ENCODE data around the gene SOCS7.

The SOCS7 gene

DNA sequence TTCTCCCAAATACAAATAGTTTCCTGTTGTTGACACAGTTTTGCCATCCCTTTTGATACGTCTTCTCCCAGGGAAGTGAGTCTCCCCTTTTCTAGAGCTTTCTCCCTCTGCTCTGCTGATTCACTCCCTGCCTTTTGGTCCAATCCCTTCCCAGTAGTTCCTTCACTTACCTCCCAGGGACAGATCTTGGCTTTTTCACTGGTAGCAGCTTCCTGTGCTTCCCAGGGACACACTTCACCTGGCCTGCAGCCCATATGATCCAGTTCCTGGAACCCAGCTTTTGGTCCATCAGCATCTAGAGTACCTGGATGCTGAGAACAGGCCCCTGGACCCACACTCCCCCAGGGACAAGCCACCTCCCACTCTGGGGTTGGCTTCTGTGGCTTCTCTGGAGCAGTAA, 23.7 kb upstream of the SOCS7 start:
- WGBS, 2 experiments (ENCODE audit: insufficient coverage in 2 of 2) = 92 to 100% methylated on average over 1 of the region's 1 CpG
- no peak overlapping the region for H3K27ac ChIP-seq (ENCODE audit: low read depth, low read length, severe bottlenecking)
- peaks cover 20% of the 10 kb centered on the region for H3K4me1 ChIP-seq (ENCODE audit: control insufficient read depth, insufficient read depth, low read length, poor library complexity, severe bottlenecking)

GRCh38 chr17:38328620-38329019, 23.0 kb upstream of the SOCS7 start:
- H3K4me3 ChIP-seq (ENCODE audit: extremely low read depth, insufficient read depth, low read length, poor library complexity, severe bottlenecking) = no peak overlapping the region
- peaks cover 20% of the 10 kb centered on the region for H3K4me1 ChIP-seq (ENCODE audit: control insufficient read depth, insufficient read depth, low read length, poor library complexity, severe bottlenecking)
- H3K9me3 ChIP-seq (ENCODE audit: control insufficient read depth, low read length) = no peaks in the 10 kb centered on the region
- peaks cover 7% of the 10 kb centered on the region for H3K36me3 ChIP-seq (ENCODE audit: control insufficient read depth, insufficient read depth, low read length)
- H3K27ac ChIP-seq (ENCODE audit: low read depth, low read length, severe bottlenecking) = no peak overlapping the region
- 91 to 93% methylated on average over 6 of the region's 7 CpGs for WGBS, 2 experiments (ENCODE audit: insufficient coverage in 2 of 2)

More for the DNA sequence above, 23.7 kb upstream of the SOCS7 start:
- Histone ChIP-seq H3K4me3 (ENCODE audit: extremely low read depth, insufficient read depth, low read length, poor library complexity, severe bottlenecking) (no peak overlapping the region), H3K9me3 (ENCODE audit: control insufficient read depth, low read length) (no peaks in the 10 kb centered on the region), H3K36me3 (ENCODE audit: control insufficient read depth, insufficient read depth, low read length) (peaks cover 14% of the 10 kb centered on the region)

- 92 to 94% methylated on average over 4 to 7 of the region's 7 CpGs for WGBS, 2 experiments (ENCODE audit: insufficient coverage in 2 of 2)
- H3K36me3 ChIP-seq (ENCODE audit: control insufficient read depth, insufficient read depth, low read length) = peaks cover under 1% of the 10 kb centered on the region
- H3K9me3 ChIP-seq (ENCODE audit: control insufficient read depth, low read length) = no peaks in the 10 kb centered on the region
- H3K4me1 ChIP-seq (ENCODE audit: control insufficient read depth, insufficient read depth, low read length, poor library complexity, severe bottlenecking) = peaks cover 18% of the 10 kb centered on the region
- no peak overlapping the region for H3K27ac ChIP-seq (ENCODE audit: low read depth, low read length, severe bottlenecking)
- H3K4me3 ChIP-seq (ENCODE audit: extremely low read depth, insufficient read depth, low read length, poor library complexity, severe bottlenecking) = no peak overlapping the region
Observed at GRCh38 chr17:38329284-38329683, 22.4 kb upstream of the SOCS7 start.

DNA sequence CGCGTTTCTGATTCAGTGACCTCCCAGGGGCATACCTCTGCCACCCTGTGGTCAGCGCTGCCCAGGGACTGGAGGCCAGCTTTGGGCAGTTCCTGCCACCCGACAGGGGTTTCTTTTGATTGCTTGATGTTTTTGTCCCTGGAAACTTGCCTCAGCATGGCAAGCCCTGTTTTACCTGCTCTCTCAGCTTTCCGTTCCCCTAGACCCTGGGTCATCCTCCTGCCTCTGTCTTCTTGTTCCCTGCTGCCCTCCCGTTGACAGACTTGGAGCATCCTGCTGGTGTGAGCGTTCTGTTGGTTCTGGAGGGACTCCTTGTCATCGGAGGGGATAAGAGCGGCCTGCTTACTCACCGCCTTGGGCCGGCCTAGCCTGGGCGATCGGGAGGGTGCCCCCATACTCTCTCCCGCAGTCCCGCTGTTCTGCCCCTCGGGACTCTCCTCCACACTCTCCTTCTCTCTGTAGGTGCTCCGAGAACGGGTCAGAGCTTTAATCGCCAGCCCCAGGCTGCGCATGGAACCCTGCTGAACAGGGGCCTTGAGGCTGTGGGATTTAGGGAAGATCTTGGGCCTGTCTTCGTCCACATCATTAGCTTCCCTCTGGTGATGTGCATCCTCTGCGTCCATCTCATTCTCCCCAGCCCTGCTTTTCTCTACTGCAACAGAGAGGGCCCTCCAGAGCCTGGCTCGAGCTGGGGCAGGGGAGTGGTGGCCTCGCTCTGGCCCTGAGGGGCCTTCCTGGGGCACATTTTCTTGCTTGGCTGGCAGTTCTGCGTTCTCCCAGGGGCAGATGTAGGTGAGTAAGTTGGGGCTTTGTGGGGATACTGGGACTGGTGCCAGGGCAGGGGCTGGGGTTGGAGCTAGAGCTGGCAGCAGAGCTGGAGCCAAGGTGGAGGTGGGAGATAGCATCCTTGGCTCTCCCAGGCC, 21.6 kb upstream of the SOCS7 start:
- Histone ChIP-seq H3K36me3 (ENCODE audit: control insufficient read depth, insufficient read depth, low read length) (no peaks in the 10 kb centered on the region), H3K27ac (ENCODE audit: low read depth, low read length, severe bottlenecking) (no peak overlapping the region), H3K4me1 (ENCODE audit: control insufficient read depth, insufficient read depth, low read length, poor library complexity, severe bottlenecking) (peaks cover 14% of the 10 kb centered on the region), H3K4me3 (ENCODE audit: extremely low read depth, insufficient read depth, low read length, poor library complexity, severe bottlenecking) (no peak overlapping the region), H3K9me3 (ENCODE audit: control insufficient read depth, low read length) (no peaks in the 10 kb centered on the region)
- WGBS, 2 experiments (ENCODE audit: insufficient coverage in 2 of 2) = 89 to 91% methylated on average over 19 of the region's 25 CpGs

GRCh38 chr17:38330941-38331411, 20.7 kb upstream of the SOCS7 start:
- peaks cover 6% of the 10 kb centered on the region for H3K4me1 ChIP-seq (ENCODE audit: control insufficient read depth, insufficient read depth, low read length, poor library complexity, severe bottlenecking)
- H3K36me3 ChIP-seq (ENCODE audit: control insufficient read depth, insufficient read depth, low read length) = no peaks in the 10 kb centered on the region
- no peak overlapping the region for H3K27ac ChIP-seq (ENCODE audit: low read depth, low read length, severe bottlenecking)
- 93 to 94% methylated on average over 18 to 23 of the region's 23 CpGs for WGBS, 2 experiments (ENCODE audit: insufficient coverage in 2 of 2)
- no peaks in the 10 kb centered on the region for H3K9me3 ChIP-seq (ENCODE audit: control insufficient read depth, low read length)
- no peak overlapping the region for H3K4me3 ChIP-seq (ENCODE audit: extremely low read depth, insufficient read depth, low read length, poor library complexity, severe bottlenecking)

DNA sequence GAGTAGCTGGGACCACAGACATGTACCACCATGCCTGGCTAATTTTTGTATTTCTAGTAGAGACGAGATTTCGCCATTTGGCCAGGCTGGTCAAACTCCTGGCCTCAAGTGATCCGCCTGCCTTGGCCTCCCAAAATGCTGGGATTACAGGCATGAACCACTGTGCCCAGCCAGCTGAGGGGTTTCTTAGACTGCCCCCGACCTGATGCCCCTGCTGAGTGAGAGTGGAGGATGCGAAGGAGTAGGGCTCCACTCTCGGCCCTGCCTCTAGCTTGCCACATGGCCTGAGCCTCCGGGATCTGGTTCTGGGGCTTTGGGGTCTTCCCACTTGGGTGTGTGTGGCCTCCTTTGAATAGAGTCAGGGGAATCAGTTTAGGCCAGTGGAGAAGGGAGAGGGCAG, 18.9 kb upstream of the SOCS7 start:
- H3K36me3 ChIP-seq (ENCODE audit: control insufficient read depth, insufficient read depth, low read length) = no peaks in the 10 kb centered on the region
- 90 to 92% methylated on average over 7 of the region's 7 CpGs for WGBS, 2 experiments (ENCODE audit: insufficient coverage in 2 of 2)
- H3K9me3 ChIP-seq (ENCODE audit: control insufficient read depth, low read length) = no peaks in the 10 kb centered on the region
- H3K4me1 ChIP-seq (ENCODE audit: control insufficient read depth, insufficient read depth, low read length, poor library complexity, severe bottlenecking) = peaks cover 6% of the 10 kb centered on the region
- no peak overlapping the region for H3K4me3 ChIP-seq (ENCODE audit: extremely low read depth, insufficient read depth, low read length, poor library complexity, severe bottlenecking)
- H3K27ac ChIP-seq (ENCODE audit: low read depth, low read length, severe bottlenecking) = no peak overlapping the region

- WGBS, 2 experiments (ENCODE audit: insufficient coverage in 2 of 2) = 42 to 51% methylated on average over 10 to 12 of the region's 12 CpGs
- H3K4me1 ChIP-seq (ENCODE audit: control insufficient read depth, insufficient read depth, low read length, poor library complexity, severe bottlenecking) = peaks cover 6% of the 10 kb centered on the region
Observed at GRCh38 chr17:38333635-38334295, 17.9 kb upstream of the SOCS7 start.

DNA sequence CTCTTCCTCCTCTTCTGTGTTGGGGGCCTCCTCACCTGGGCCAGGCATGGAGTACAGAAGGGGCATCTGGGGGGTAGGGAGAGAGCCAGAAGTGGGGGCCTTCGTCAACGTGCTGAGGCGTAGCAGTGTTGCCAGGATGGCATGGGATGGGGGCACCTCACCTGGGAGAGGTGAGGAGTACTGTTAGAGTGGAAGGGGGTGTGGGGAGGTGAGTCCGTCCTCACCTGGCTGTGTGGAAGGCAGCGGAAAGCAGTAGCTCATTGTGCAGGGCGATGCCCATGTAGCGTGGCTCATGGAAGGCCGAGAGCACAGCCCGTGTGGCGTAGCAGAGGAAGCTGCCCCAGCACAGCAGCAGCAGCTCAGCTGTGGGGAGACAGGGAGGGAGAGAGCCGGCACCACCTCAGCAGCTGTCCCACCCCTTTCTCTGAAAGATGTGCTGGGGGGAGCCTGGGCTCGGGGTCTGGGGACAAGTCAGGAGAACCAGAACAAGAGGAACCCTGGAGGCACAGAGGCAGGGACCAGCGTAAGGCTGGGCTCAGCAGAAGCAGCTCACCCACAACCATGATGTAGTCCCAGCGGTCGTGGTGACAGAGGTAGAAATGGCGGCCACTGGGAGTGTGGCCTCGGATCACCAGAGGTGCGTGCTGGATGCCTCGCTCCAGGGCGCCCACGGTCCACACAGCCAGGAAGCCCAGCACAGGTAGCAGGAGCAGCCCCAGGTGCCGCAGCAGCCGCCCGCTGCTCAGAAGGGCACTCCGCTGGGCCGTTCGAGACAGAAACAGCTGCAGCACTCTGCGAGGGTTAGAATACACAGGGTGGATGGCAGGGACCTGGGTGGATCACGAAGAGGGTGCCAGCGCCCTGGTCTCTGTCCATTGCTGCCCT, 16.9 kb upstream of the SOCS7 start:
- H3K27ac ChIP-seq (ENCODE audit: low read depth, low read length, severe bottlenecking) = no peak overlapping the region
- H3K9me3 ChIP-seq (ENCODE audit: control insufficient read depth, low read length) = no peaks in the 10 kb centered on the region
- H3K36me3 ChIP-seq (ENCODE audit: control insufficient read depth, insufficient read depth, low read length) = no peaks in the 10 kb centered on the region
- H3K4me3 ChIP-seq (ENCODE audit: extremely low read depth, insufficient read depth, low read length, poor library complexity, severe bottlenecking) = no peak overlapping the region
- WGBS, 2 experiments (ENCODE audit: insufficient coverage in 2 of 2) = 91 to 92% methylated on average over 25 to 29 of the region's 30 CpGs
- H3K4me1 ChIP-seq (ENCODE audit: control insufficient read depth, insufficient read depth, low read length, poor library complexity, severe bottlenecking) = peaks cover 6% of the 10 kb centered on the region

More at GRCh38 chr17:38333635-38334295, 17.9 kb upstream of the SOCS7 start:
- H3K4me3 ChIP-seq (ENCODE audit: extremely low read depth, insufficient read depth, low read length, poor library complexity, severe bottlenecking) = no peak overlapping the region
- no peak overlapping the region for H3K27ac ChIP-seq (ENCODE audit: low read depth, low read length, severe bottlenecking)
- H3K9me3 ChIP-seq (ENCODE audit: control insufficient read depth, low read length) = no peaks in the 10 kb centered on the region
- H3K36me3 ChIP-seq (ENCODE audit: control insufficient read depth, insufficient read depth, low read length) = no peaks in the 10 kb centered on the region

DNA sequence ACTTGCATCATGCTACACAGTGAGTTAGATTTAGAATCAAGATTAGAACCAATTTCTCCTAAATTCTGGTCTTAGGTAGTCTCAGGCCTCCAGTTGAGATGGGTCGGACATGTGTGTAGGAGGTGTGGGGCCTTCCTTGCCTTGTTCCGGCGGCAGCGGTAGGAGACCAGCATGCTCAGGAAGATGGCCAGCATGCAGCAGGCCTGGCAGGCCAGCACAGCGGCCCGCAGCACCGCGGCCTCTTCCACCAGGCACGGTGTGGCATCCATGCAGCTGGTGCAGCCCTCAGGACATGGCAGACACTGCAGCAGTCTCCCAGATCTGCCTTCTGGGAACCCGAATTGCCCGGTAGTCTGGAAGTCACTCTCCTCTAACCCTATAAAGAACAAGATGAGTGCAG, 14.8 kb upstream of the SOCS7 start:
- H3K27ac ChIP-seq (ENCODE audit: low read depth, low read length, severe bottlenecking) = no peak overlapping the region
- H3K36me3 ChIP-seq (ENCODE audit: control insufficient read depth, insufficient read depth, low read length) = no peaks in the 10 kb centered on the region
- no peaks in the 10 kb centered on the region for H3K9me3 ChIP-seq (ENCODE audit: control insufficient read depth, low read length)
- no peaks in the 10 kb centered on the region for H3K4me1 ChIP-seq (ENCODE audit: control insufficient read depth, insufficient read depth, low read length, poor library complexity, severe bottlenecking)
- no peak overlapping the region for H3K4me3 ChIP-seq (ENCODE audit: extremely low read depth, insufficient read depth, low read length, poor library complexity, severe bottlenecking)
- 88 to 97% methylated on average over 9 to 10 of the region's 11 CpGs for WGBS, 2 experiments (ENCODE audit: insufficient coverage in 2 of 2)

- H3K4me3 ChIP-seq (ENCODE audit: extremely low read depth, insufficient read depth, low read length, poor library complexity, severe bottlenecking) = no peak overlapping the region
- H3K9me3 ChIP-seq (ENCODE audit: control insufficient read depth, low read length) = no peaks in the 10 kb centered on the region
- H3K36me3 ChIP-seq (ENCODE audit: control insufficient read depth, insufficient read depth, low read length) = no peaks in the 10 kb centered on the region
- H3K4me1 ChIP-seq (ENCODE audit: control insufficient read depth, insufficient read depth, low read length, poor library complexity, severe bottlenecking) = no peaks in the 10 kb centered on the region
- H3K27ac ChIP-seq (ENCODE audit: low read depth, low read length, severe bottlenecking) = no peak overlapping the region
- 93 to 96% methylated on average over 3 to 4 of the region's 5 CpGs for WGBS, 2 experiments (ENCODE audit: insufficient coverage in 2 of 2)
Observed at GRCh38 chr17:38338053-38338452, 13.6 kb upstream of the SOCS7 start.
